Liver (tissue), 9 donors: ENCODE data around the gene ZNF133. TPM values are rescaled to one million over a fixed set of nuclear protein-coding genes. Genes with fewer than 3 reads are reported as not detected.

Experiments
- DNase-seq: peaks from one replicate; pipeline ENCODE4 v3.0.0-alpha.2; 2017; ENCODE audit warnings: low spot score
- H3K27ac ChIP-seq, 2 donors: one replicate each; pipeline ENCODE4 v1.7.0; 2013; ENCODE audit warnings: inconsistent platforms in 2 of 2, low read length in 2 of 2, control low read depth in 1 of 2, low read depth in 1 of 2, mild to moderate bottlenecking in 1 of 2
- H3K27me3 ChIP-seq, 4 donors: one replicate each; pipeline versions ENCODE4 v1.6.1 to v1.7.0; 2013; ENCODE audit warnings: low read length in 3 of 4, inconsistent platforms in 1 of 4, mild to moderate bottlenecking in 1 of 4, moderate library complexity in 1 of 4; ENCODE audit not compliant: control insufficient read depth in 4 of 4, insufficient read depth in 4 of 4
- H3K36me3 ChIP-seq, 4 donors: one replicate each; pipeline versions ENCODE4 v1.6.1 to v1.7.0; 2013; ENCODE audit warnings: low read length in 3 of 4, mild to moderate bottlenecking in 3 of 4, low read depth in 1 of 4, moderate library complexity in 1 of 4; ENCODE audit not compliant: control insufficient read depth in 4 of 4, insufficient read depth in 3 of 4
- H3K4me1 ChIP-seq, 4 donors: one replicate each; pipeline versions ENCODE4 v1.6.1 to v1.7.0; 2013; ENCODE audit warnings: low read length in 3 of 4, mild to moderate bottlenecking in 3 of 4, moderate library complexity in 1 of 4; ENCODE audit not compliant: control insufficient read depth in 4 of 4, insufficient read depth in 4 of 4
- H3K4me3 ChIP-seq, 3 donors: one replicate each; pipeline versions ENCODE4 v1.6.1 to v1.7.0; 2013; ENCODE audit warnings: low read length in 3 of 3, control low read depth in 1 of 3, low read depth in 1 of 3, mild to moderate bottlenecking in 1 of 3
- H3K9ac ChIP-seq, 2 donors: one replicate each; pipeline ENCODE4 v1.7.0; 2013; ENCODE audit warnings: low read length in 2 of 2, mild to moderate bottlenecking in 2 of 2, moderate library complexity in 2 of 2, control low read depth in 1 of 2, low read depth in 1 of 2
- H3K9me3 ChIP-seq, 4 donors: one replicate each; pipeline versions ENCODE4 v1.6.1 to v1.7.0; 2013; ENCODE audit warnings: low read length in 3 of 4; ENCODE audit not compliant: control insufficient read depth in 4 of 4
- ATF3 ChIP-seq: IDR thresholded peaks from 2 replicates; pipeline ENCODE4 v1.6.1; 2016; ENCODE audit warnings: antibody characterized with exemption
- CTCF ChIP-seq: fragments of 150-350 bp; IDR thresholded peaks from 2 replicates; pipeline ENCODE4 v1.5.1; 2017; ENCODE audit warnings: improper control_type of control experiment, low read depth, low read length; ENCODE audit not compliant: missing input control
- EGR1 ChIP-seq, 2 donors: IDR thresholded peaks; 2 replicates each; pipeline ENCODE4 v1.6.1; 2016 to 2018; ENCODE audit warnings: antibody characterized with exemption in 2 of 2, low read depth in 2 of 2
- FOXA1 ChIP-seq: IDR thresholded peaks from 2 replicates; pipeline ENCODE4 v1.6.1; 2016; ENCODE audit warnings: antibody characterized with exemption
- FOXA2 ChIP-seq: IDR thresholded peaks from 2 replicates; pipeline ENCODE4 v1.6.1; 2016; ENCODE audit warnings: antibody characterized with exemption
- GABPA ChIP-seq, 2 donors: IDR thresholded peaks in 1 of 2; conservative IDR thresholded peaks in 1 of 2; 2 replicates each; pipeline ENCODE4 v1.6.1; 2016; ENCODE audit warnings: antibody characterized with exemption in 2 of 2, mild to moderate bottlenecking in 1 of 2, moderate library complexity in 1 of 2
- HNF4A ChIP-seq, 2 donors: conservative IDR thresholded peaks; 2 replicates each; pipeline ENCODE4 v1.6.1; 2016; ENCODE audit warnings: antibody characterized with exemption in 2 of 2, mild to moderate bottlenecking in 2 of 2
- HNF4G ChIP-seq: IDR thresholded peaks from 2 replicates; pipeline ENCODE4 v1.6.1; 2016; ENCODE audit warnings: antibody characterized with exemption
- JUND ChIP-seq, 2 donors: IDR thresholded peaks; 2 replicates each; pipeline ENCODE4 v1.6.1; 2016; ENCODE audit warnings: antibody characterized with exemption in 2 of 2
- NR2F2 ChIP-seq: IDR thresholded peaks from 2 replicates; pipeline ENCODE4 v1.6.1; 2016; ENCODE audit warnings: antibody characterized with exemption
- RAD21 ChIP-seq, 2 donors: IDR thresholded peaks; 2 replicates each; pipeline ENCODE4 v1.6.1; 2016; ENCODE audit warnings: antibody characterized with exemption in 2 of 2, mild to moderate bottlenecking in 2 of 2
- REST ChIP-seq: IDR thresholded peaks from 2 replicates; pipeline ENCODE4 v1.6.1; 2016; ENCODE audit warnings: antibody characterized with exemption, mild to moderate bottlenecking
- RXRA ChIP-seq, 2 donors: IDR thresholded peaks; 2 replicates each; pipeline ENCODE4 v1.6.1; 2017 to 2018; ENCODE audit warnings: antibody characterized with exemption in 2 of 2, mild to moderate bottlenecking in 1 of 2
- SP1 ChIP-seq: IDR thresholded peaks from 2 replicates; pipeline ENCODE4 v1.6.1; 2018; ENCODE audit warnings: antibody characterized with exemption, mild to moderate bottlenecking
- TAF1 ChIP-seq: conservative IDR thresholded peaks from 2 replicates; pipeline ENCODE4 v1.6.1; 2016; ENCODE audit warnings: antibody characterized with exemption, mild to moderate bottlenecking
- YY1 ChIP-seq: IDR thresholded peaks from 2 replicates; pipeline ENCODE4 v1.6.1; 2016; ENCODE audit warnings: antibody characterized with exemption, mild to moderate bottlenecking
- WGBS: extraction: QIAGEN DNeasy Blood & Tissue Kit; methylation state at CpG from one replicate; pipeline ENCODE4 v1.1.7; 2013; 5-methylcytosine and 5-hydroxymethylcytosine counted together
- polyA plus RNA-seq, 2 donors: library from polyadenylated mRNA; stranded (reverse) in 1 of 2; unstranded in 1 of 2; fragments of 200-250 nt in 1 of 2; fragments of >200 nt in 1 of 2; fragmentation: Nextera tagmentation in 1 of 2; extraction: Ambion mirVana in 1 of 2; gene quantifications; one replicate each; pipeline versions ENCODE4 v1.2.1 to v1.2.3, GENCODE V29; 2013 to 2015
- total RNA-seq, 2 donors: library from RNA; depleted of rRNA; stranded (reverse); fragments of >200 nt; gene quantifications; one replicate each; pipeline ENCODE4 v1.2.3, GENCODE V29; 2014
- TF ChIP-seq, protein P1 (sequence below): IDR thresholded peaks from 2 replicates; pipeline ENCODE4 v1.6.1; 2016; ENCODE audit warnings: antibody characterized with exemption
- TF ChIP-seq, protein P2 (sequence below): IDR thresholded peaks from 2 replicates; pipeline ENCODE4 v1.6.1; 2016; ENCODE audit warnings: antibody characterized with exemption
- donor health status: healthy.
- donor health status: healthy.
- donor health status: healthy.
- donor health status: healthy.
- donor health status: healthy.

The ZNF133 gene
- total and polyA plus RNA-seq, 4 donors = 3.4 to 9.5 (median 6.0) TPM

DNA sequence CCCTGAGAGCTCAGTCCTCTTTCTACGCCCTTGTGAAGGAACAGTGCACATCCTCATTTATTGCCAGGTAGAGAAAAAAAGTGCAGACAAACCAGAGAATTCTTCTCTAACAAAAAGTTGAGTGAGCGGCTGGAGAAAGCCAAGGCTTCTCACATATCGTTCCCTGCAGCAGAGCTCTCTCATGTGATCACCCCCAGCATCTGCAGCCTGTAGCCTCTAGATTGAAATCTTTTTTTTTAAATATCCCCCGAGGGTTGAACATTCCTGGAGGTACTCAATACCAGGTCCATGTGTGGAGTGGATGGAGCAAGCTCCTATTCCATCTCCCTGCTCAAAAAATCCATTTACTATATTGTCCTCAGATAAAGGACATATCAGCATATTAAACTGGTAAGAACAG, 22.9 kb upstream of the ZNF133 start (continued):
- no peak for TF ChIP-seq EGR1 (IDR thresholded peaks at IDR 0.05; ENCODE audit: low read depth in 2 of 2)
- TF ChIP-seq, protein P1, sequence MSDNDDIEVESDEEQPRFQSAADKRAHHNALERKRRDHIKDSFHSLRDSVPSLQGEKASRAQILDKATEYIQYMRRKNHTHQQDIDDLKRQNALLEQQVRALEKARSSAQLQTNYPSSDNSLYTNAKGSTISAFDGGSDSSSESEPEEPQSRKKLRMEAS = no peak
- no peak for TF ChIP-seq JUND (IDR thresholded peaks at IDR 0.05)
- TF ChIP-seq TAF1 = no peak

- no peaks in the 10 kb centered on the region for H3K9me3 ChIP-seq
- H3K4me1 ChIP-seq = peaks cover 0 to 5% (median 0%) of the 10 kb centered on the region in 4 donors
- H3K9ac ChIP-seq = no peak overlapping the region
- H3K27me3 ChIP-seq = no peaks in the 10 kb centered on the region
- H3K36me3 ChIP-seq = no peaks in the 10 kb centered on the region
- TF ChIP-seq REST = no peak
- TF ChIP-seq YY1 = no peak
- no peak for TF ChIP-seq JUND (IDR thresholded peaks at IDR 0.05)
- no peak for TF ChIP-seq ATF3
- TF ChIP-seq HNF4G = no peak
- no peak for TF ChIP-seq SP1
- TF ChIP-seq RXRA (IDR thresholded peaks at IDR 0.05) = no peak
- TF ChIP-seq FOXA2 = no peak
- no peak for DNase-seq
- H3K4me3 ChIP-seq = no peak overlapping the region
- H3K27ac ChIP-seq = no peak overlapping the region
- 84% methylated on average over 5 of the region's 5 CpGs for WGBS
Measured at GRCh38 chr20:18266282-18266681, 22.0 kb upstream of the ZNF133 start.

- H3K27ac ChIP-seq = no peak overlapping the region
- TF ChIP-seq FOXA2 = no peak
- no peak for TF ChIP-seq NR2F2
- TF ChIP-seq, protein P1 = no peak
- TF ChIP-seq ATF3 = no peak
- no peak for TF ChIP-seq HNF4G
- no peak for TF ChIP-seq RXRA (IDR thresholded peaks at IDR 0.05)
- no peak for TF ChIP-seq EGR1 (IDR thresholded peaks at IDR 0.05; ENCODE audit: low read depth in 2 of 2)
- no peak for TF ChIP-seq REST
- no peak for TF ChIP-seq YY1
- TF ChIP-seq TAF1 = no peak
- TF ChIP-seq SP1 = no peak
- TF ChIP-seq CTCF = no peak
- no peak for TF ChIP-seq GABPA (IDR thresholded peaks at IDR 0.05 in 1 of 2, conservative IDR thresholded peaks at IDR 0.05 in 1 of 2)
- no peak for TF ChIP-seq HNF4A (conservative IDR thresholded peaks at IDR 0.05)
- no peak for TF ChIP-seq RAD21 (IDR thresholded peaks at IDR 0.05)
- TF ChIP-seq JUND (IDR thresholded peaks at IDR 0.05) = no peak
- TF ChIP-seq FOXA1 = no peak
- TF ChIP-seq, protein P2, sequence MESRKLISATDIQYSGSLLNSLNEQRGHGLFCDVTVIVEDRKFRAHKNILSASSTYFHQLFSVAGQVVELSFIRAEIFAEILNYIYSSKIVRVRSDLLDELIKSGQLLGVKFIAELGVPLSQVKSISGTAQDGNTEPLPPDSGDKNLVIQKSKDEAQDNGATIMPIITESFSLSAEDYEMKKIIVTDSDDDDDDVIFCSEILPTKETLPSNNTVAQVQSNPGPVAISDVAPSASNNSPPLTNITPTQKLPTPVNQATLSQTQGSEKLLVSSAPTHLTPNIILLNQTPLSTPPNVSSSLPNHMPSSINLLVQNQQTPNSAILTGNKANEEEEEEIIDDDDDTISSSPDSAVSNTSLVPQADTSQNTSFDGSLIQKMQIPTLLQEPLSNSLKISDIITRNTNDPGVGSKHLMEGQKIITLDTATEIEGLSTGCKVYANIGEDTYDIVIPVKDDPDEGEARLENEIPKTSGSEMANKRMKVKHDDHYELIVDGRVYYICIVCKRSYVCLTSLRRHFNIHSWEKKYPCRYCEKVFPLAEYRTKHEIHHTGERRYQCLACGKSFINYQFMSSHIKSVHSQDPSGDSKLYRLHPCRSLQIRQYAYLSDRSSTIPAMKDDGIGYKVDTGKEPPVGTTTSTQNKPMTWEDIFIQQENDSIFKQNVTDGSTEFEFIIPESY = no peak
- WGBS = 25% methylated on average over 7 of the region's 7 CpGs
Measured at GRCh38 chr20:18267815-18268214, 20.5 kb upstream of the ZNF133 start.

More at GRCh38 chr20:18267815-18268214, 20.5 kb upstream of the ZNF133 start:
- DNase-seq = no peak
- no peaks in the 10 kb centered on the region for H3K9me3 ChIP-seq
- H3K4me3 ChIP-seq = no peak overlapping the region
- no peaks in the 10 kb centered on the region for H3K36me3 ChIP-seq
- H3K4me1 ChIP-seq = peaks cover 0 to 5% (median 0%) of the 10 kb centered on the region in 4 donors
- H3K27me3 ChIP-seq = no peaks in the 10 kb centered on the region
- H3K9ac ChIP-seq = no peak overlapping the region
